Measurements from ENCODE around the gene RALGPS1.

DNA sequence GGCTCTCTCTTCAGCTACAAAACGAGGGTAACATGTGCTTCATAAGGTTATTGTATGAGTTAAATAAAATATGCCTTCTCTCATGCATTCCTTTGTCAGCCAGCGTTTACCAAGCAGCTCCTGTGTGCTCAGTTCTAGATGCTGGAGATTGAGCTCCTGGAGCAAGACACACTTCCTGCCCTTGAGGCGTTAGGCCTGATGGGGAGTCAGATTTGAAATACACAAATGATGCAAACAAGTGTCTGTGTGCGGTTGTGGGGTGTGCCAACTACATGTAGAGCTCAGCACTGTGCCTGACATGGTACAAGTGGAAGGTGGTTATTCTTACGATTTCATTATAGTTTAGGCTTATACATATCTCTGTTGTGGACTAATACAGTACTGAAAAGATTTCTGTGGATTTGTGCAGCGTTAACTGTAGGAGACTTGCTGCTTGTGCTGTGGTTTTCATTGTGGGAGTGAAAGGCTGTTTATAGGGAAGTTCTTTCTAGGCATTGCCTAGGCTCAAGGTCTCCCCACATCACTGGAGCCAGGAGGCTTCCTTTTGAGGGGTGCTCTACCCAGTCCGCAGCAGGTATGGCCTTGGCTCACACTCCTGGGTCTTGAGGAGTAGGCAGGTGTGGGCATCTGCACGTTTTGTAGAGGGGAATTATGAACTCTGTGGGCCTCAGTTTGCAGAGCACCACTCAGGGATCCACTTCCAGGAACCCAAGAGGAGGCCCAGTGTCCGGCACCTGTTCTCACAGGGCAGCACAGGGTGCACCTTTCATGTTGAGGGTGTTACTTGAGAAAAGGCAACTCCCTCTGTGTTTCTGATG is 247.7 kb downstream of the RALGPS1 start:
- TF ChIP-seq, protein P1, sequence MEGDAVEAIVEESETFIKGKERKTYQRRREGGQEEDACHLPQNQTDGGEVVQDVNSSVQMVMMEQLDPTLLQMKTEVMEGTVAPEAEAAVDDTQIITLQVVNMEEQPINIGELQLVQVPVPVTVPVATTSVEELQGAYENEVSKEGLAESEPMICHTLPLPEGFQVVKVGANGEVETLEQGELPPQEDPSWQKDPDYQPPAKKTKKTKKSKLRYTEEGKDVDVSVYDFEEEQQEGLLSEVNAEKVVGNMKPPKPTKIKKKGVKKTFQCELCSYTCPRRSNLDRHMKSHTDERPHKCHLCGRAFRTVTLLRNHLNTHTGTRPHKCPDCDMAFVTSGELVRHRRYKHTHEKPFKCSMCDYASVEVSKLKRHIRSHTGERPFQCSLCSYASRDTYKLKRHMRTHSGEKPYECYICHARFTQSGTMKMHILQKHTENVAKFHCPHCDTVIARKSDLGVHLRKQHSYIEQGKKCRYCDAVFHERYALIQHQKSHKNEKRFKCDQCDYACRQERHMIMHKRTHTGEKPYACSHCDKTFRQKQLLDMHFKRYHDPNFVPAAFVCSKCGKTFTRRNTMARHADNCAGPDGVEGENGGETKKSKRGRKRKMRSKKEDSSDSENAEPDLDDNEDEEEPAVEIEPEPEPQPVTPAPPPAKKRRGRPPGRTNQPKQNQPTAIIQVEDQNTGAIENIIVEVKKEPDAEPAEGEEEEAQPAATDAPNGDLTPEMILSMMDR (IDR thresholded peaks at IDR 0.05): no peak
- TF ChIP-seq EZH2 (IDR thresholded peaks at IDR 0.05): no peak
